Measurements from ENCODE around the gene RREB1. TPM values are rescaled to one million over a fixed set of nuclear protein-coding genes. Genes with fewer than 3 reads are reported as not detected.

The RREB1 gene
- total and polyA plus RNA-seq, 2 of the 4 experiments (the other 2 are of a cell fraction) = 8.4 to 14.5 TPM

- ChIA-PET CTCF (no interaction called here), POLR2A (ENCODE audit: unreplicated experiment) (no interaction called here)
- Histone ChIP-seq H4K5ac (ENCODE audit: low read depth, low read length) (no peak overlapping the region), H3K9me1 (ENCODE audit: insufficient read depth, low read length) (peaks cover 18% of the 10 kb centered on the region; the same call in 1 of the 2 replicates), H3K4ac (ENCODE audit: low read depth, low read length) (no peak overlapping the region), H2AFZ (replicated peaks; ENCODE audit: low read length, poor library complexity) (no peak overlapping the region), H4K20me1 (ENCODE audit: insufficient read depth, low read length) (peaks cover 9% of the 10 kb centered on the region; the same call in 1 of the 2 replicates), H3K9ac (ENCODE audit: low read depth, low read length) (no peak overlapping the region), H3K56ac (ENCODE audit: extremely low read depth, insufficient read depth, low read length) (no peak overlapping the region), H4K8ac (ENCODE audit: low read depth in 2 of 2, low read length in 2 of 2) (no peak overlapping the region), H2AK9ac (replicated peaks; ENCODE audit: low read depth, low read length, poor library complexity) (no peak overlapping the region), H3K18ac (ENCODE audit: low read depth, low read length) (no peak overlapping the region), H3K4me1 (ENCODE audit: control insufficient read depth, insufficient read depth, low read length) (no peaks in the 10 kb centered on the region), H2BK5ac (ENCODE audit: low read depth, low read length, poor library complexity, severe bottlenecking) (no peak overlapping the region), H2AK5ac (ENCODE audit: low read depth, low read length) (no peak overlapping the region), H3K9me3 (ENCODE audit: control insufficient read depth, insufficient read depth, low read length) (no peaks in the 10 kb centered on the region), H3K4me2 (ENCODE audit: low read depth, low read length) (no peak overlapping the region), H3K14ac (replicated peaks; ENCODE audit: low read depth, low read length) (no peak overlapping the region), H3K4me3 (ENCODE audit: insufficient read depth, low read depth, low read length) (no peak overlapping the region), H3K36me3 (ENCODE audit: control insufficient read depth, insufficient read depth, low read length) (peaks cover 46% of the 10 kb centered on the region), H4K91ac (ENCODE audit: insufficient read depth, low read depth, low read length) (no peak overlapping the region), H2BK120ac (ENCODE audit: low read depth, low read length) (no peak overlapping the region), H3K27me3 (ENCODE audit: control insufficient read depth, insufficient read depth, low read length) (no peaks in the 10 kb centered on the region), H3K23ac (ENCODE audit: low read depth, low read length) (no peak overlapping the region), H2BK15ac (ENCODE audit: low read depth, low read length) (no peak overlapping the region), H3K27ac (ENCODE audit: insufficient read depth, low read length) (no peak overlapping the region), H3K79me1 (ENCODE audit: low read depth in 1 of 2, low read length in 2 of 2) (peaks cover 37 to 67% of the 10 kb centered on the region in 2 experiments), H2BK20ac (ENCODE audit: low read depth, low read length) (no peak overlapping the region)
- intact Hi-C loops (cut with micrococcal nuclease) = no loop called here
- no peak for TF ChIP-seq ELK1 (IDR thresholded peaks at IDR 0.05; ENCODE audit: borderline replicate concordance, low read depth, low read length)
- TF ChIP-seq CHD1 (IDR thresholded peaks at IDR 0.05; ENCODE audit: low read depth, low read length) = no peak
- in situ Hi-C loops (cut with MboI; ENCODE audit: low sequenced_read_pairs) = no loop called here
- dilution Hi-C loops (cut with HindIII; ENCODE audit: low sequenced_read_pairs, unreplicated experiment) = no loop called here
- ATAC-seq (ENCODE audit: low read depth) = no peak
- no peak for DNase-seq
- BruUV-seq (replicated peaks) = no TSS peak
- 100% methylated on average over 1 of the region's 4 CpGs; no CpG with 5 or more reads in 1 of the 2 experiments for WGBS, 2 experiments (ENCODE audit: extremely low coverage in 2 of 2, insufficient read length in 1 of 2)
These were observed 77.8 kb downstream of the RREB1 start for GRCh38 chr6:7185561-7185960.
